SK-N-SH (cell line): ENCODE measurements around the gene HRH2. TPM values are rescaled to one million over a fixed set of nuclear protein-coding genes. Genes with fewer than 3 reads are reported as not detected.

ENCODE experiments used
- CTCF ChIA-PET: fragments of 300-600, 350-600 bp; formaldehyde crosslinking; extraction: SDS; loops from one replicate; lab custom pipeline; 2021; lab: Yijun Ruan, JAX
- POLR2A ChIA-PET: fragments of 350-600 bp; sonication (Branson Sonifier 250); formaldehyde crosslinking; extraction: SDS; loops from one replicate; lab custom pipeline; 2020; ENCODE audit warnings: antibody characterized with exemption, inconsistent platforms; lab: Yijun Ruan, JAX
- DNase-seq: peaks from one replicate; pipeline ENCODE4 v3.0.0; 2012
- H2AFZ ChIP-seq: fragments of 200-600 bp; sonication (generic); 2 replicates; pipeline ENCODE4 v1.8.1; 2016; ENCODE audit warnings: antibody characterized with exemption, mild to moderate bottlenecking, low read depth
- H3F3A ChIP-seq: fragments of 200-600 bp; sonication (generic); replicated peaks from 2 replicates; pipeline ENCODE3; 2016; ENCODE audit warnings: antibody characterized with exemption, mild to moderate bottlenecking; ENCODE audit not compliant: insufficient read depth
- H3K27ac ChIP-seq, 2 experiments: fragments of 200-500 bp in 1 of 2; fragments of 200-600 bp in 1 of 2; sonication (Bioruptor generic) in 1 of 2; sonication (generic), shearing (Covaris generic) in 1 of 2; 2 replicates each; pipeline versions ENCODE4 v1.5.1 to v1.6.1; 2014 to 2016; ENCODE audit warnings: low read depth in 2 of 2, inconsistent platforms in 1 of 2, low read length in 1 of 2, mild to moderate bottlenecking in 1 of 2, mixed read lengths in 1 of 2
- H3K27me3 ChIP-seq: fragments of 200-600 bp; sonication (generic), shearing (Covaris generic); 2 replicates; pipeline ENCODE4 v1.6.1; 2016; ENCODE audit warnings: mixed run types; ENCODE audit not compliant: insufficient read depth
- H3K36me3 ChIP-seq, 2 experiments: fragments of 200-500 bp in 1 of 2; fragments of 200-600 bp in 1 of 2; sonication (Bioruptor generic) in 1 of 2; sonication (generic) in 1 of 2; replicated peaks in 1 of 2; 2 replicates each; pipeline versions ENCODE3 to v1.5.1; 2014 to 2016; ENCODE audit warnings: low read length in 1 of 2, mild to moderate bottlenecking in 1 of 2; ENCODE audit not compliant: insufficient read depth in 2 of 2, control insufficient read depth in 1 of 2
- H3K4me1 ChIP-seq, 2 experiments: fragments of 200-500 bp in 1 of 2; fragments of 200-600 bp in 1 of 2; sonication (Bioruptor generic) in 1 of 2; sonication (generic), shearing (Covaris generic) in 1 of 2; 2 replicates each; pipeline versions ENCODE4 v1.5.1 to v1.6.1; 2014 to 2016; ENCODE audit warnings: low read depth in 1 of 2, low read length in 1 of 2, mixed run types in 1 of 2; ENCODE audit not compliant: insufficient read depth in 2 of 2, control insufficient read depth in 1 of 2
- H3K4me2 ChIP-seq: fragments of 200-600 bp; sonication (generic), shearing (Covaris generic); 2 replicates; pipeline ENCODE4 v1.6.1; 2017; ENCODE audit warnings: mixed run types
- H3K4me3 ChIP-seq, 2 experiments: fragments of 200-500 bp in 1 of 2; fragments of 200-600 bp in 1 of 2; sonication (Bioruptor generic) in 1 of 2; sonication (generic), shearing (Covaris generic) in 1 of 2; 2 replicates each; pipeline versions ENCODE4 v1.5.1 to v1.8.1; 2014 to 2016; ENCODE audit warnings: low read depth in 2 of 2, inconsistent platforms in 1 of 2, low read length in 1 of 2, mild to moderate bottlenecking in 1 of 2, mixed read lengths in 1 of 2, moderate library complexity in 1 of 2
- H3K79me2 ChIP-seq: fragments of 200-600 bp; sonication (generic); 2 replicates; pipeline ENCODE4 v1.8.1; 2017; ENCODE audit warnings: mild to moderate bottlenecking; ENCODE audit not compliant: insufficient read depth
- H3K9ac ChIP-seq: fragments of 200-600 bp; sonication (generic); 2 replicates; pipeline ENCODE4 v1.6.1; 2017; ENCODE audit warnings: mixed run types
- H3K9me2 ChIP-seq: fragments of 200-600 bp; sonication (generic); 2 replicates; pipeline ENCODE4 v1.6.1; 2017; ENCODE audit warnings: mixed run types
- H3K9me3 ChIP-seq: fragments of 200-600 bp; sonication (generic); 2 replicates; pipeline ENCODE4 v1.6.1; 2017; ENCODE audit warnings: mixed run types, mild to moderate bottlenecking, moderate library complexity
- H4K20me1 ChIP-seq: fragments of 200-600 bp; sonication (generic); 2 replicates; pipeline ENCODE4 v1.6.1; 2017; ENCODE audit warnings: mild to moderate bottlenecking, mixed run types; ENCODE audit not compliant: insufficient read depth
- FOXJ3 ChIP-seq: sonication (generic); formaldehyde crosslinking; IDR thresholded peaks from 2 replicates; pipeline ENCODE4 v1.5.1; 2020; ENCODE audit warnings: mild to moderate bottlenecking, missing genetic modification reagents
- GABPA ChIP-seq: IDR thresholded peaks from 2 replicates; pipeline ENCODE4 v1.4.0; 2012; ENCODE audit warnings: low read depth, mild to moderate bottlenecking
- JUND ChIP-seq: IDR thresholded peaks from 2 replicates; pipeline ENCODE4 v1.4.0; 2012
- MAX ChIP-seq: IDR thresholded peaks from 2 replicates; pipeline ENCODE4 v1.4.0; 2012; ENCODE audit warnings: low read depth
- MEF2A ChIP-seq: IDR thresholded peaks from 2 replicates; pipeline ENCODE4 v1.4.0; 2012; ENCODE audit warnings: low read depth, borderline replicate concordance
- MXI1 ChIP-seq: IDR thresholded peaks from 2 replicates; pipeline ENCODE4 v1.6.1; 2012; ENCODE audit warnings: mild to moderate bottlenecking, low read depth, low read length, improper control_type of control experiment
- NFIC ChIP-seq: IDR thresholded peaks from 2 replicates; pipeline ENCODE4 v1.4.0; 2012; ENCODE audit warnings: borderline replicate concordance
- NRF1 ChIP-seq: IDR thresholded peaks from 2 replicates; pipeline ENCODE4 v1.6.1; 2012; ENCODE audit warnings: low read depth, mild to moderate bottlenecking, low read length
- RAD21 ChIP-seq: IDR thresholded peaks from 2 replicates; pipeline ENCODE4 v1.6.1; 2012; ENCODE audit warnings: mild to moderate bottlenecking, low read length
- RXRA ChIP-seq: IDR thresholded peaks from 2 replicates; pipeline ENCODE4 v1.4.0; 2012; ENCODE audit warnings: low read depth, mild to moderate bottlenecking, borderline replicate concordance
- TCF12 ChIP-seq: IDR thresholded peaks from 2 replicates; pipeline ENCODE4 v1.4.0; 2012
- YY1 ChIP-seq: IDR thresholded peaks from 2 replicates; pipeline ENCODE4 v1.4.0; 2012; ENCODE audit warnings: low read depth, mild to moderate bottlenecking
- ZBTB33 ChIP-seq: IDR thresholded peaks from 2 replicates; pipeline ENCODE4 v1.4.0; 2012; ENCODE audit warnings: low read depth, borderline replicate concordance
- WGBS: methylation state at CpG from one replicate; pipeline ENCODE4 v1.1.6; 2017; ENCODE audit warnings: low lambda C conversion rate; 5-methylcytosine and 5-hydroxymethylcytosine counted together
- polyA plus RNA-seq, 3 experiments: library from polyadenylated mRNA; depleted of rRNA; stranded (reverse); fragments of >200 nt; gene quantifications; 2 replicates each; pipeline ENCODE4 v1.2.3, GENCODE V29; 2012
- TF ChIP-seq, protein P1 (sequence below): fragments of 150-350 bp; IDR thresholded peaks from 2 replicates; pipeline ENCODE4 v1.6.1; 2016; ENCODE audit warnings: mild to moderate bottlenecking, low read depth, low read length
- TF ChIP-seq, protein P2 (sequence below): fragments of 200-600 bp; sonication (generic); IDR thresholded peaks from 2 replicates; pipeline ENCODE4 v1.6.1; 2017; ENCODE audit warnings: antibody characterized with exemption, mild to moderate bottlenecking, moderate library complexity

Gene HRH2
- polyA plus RNA-seq, 1 of the 3 experiments (the other 2 are of a cell fraction) = 0.08 TPM

- ChIA-PET CTCF (interaction anchor here (1.0 to 10.1 kb wide), 3 partner anchors 9 to 175 kb away, joined by 4 to 57 read pairs (median 9); no protein-coding TSS in a partner anchor), POLR2A (no interaction called here)
- Histone ChIP-seq H3K27me3 (no peaks in the 10 kb centered on the region), H3K4me1 (peaks cover 0 to 9% of the 10 kb centered on the region in 2 experiments; a peak in 1 of 4 replicates), H3K79me2 (no peaks in the 10 kb centered on the region), H3K4me2 (no peak overlapping the region), H3K36me3 (no peaks in the 10 kb centered on the region), H3K27ac (no peak overlapping the region), H3K9ac (no peak overlapping the region), H3K9me2 (no peaks in the 10 kb centered on the region), H3K4me3 (no peak overlapping the region), H4K20me1 (no peaks in the 10 kb centered on the region), H2AFZ (no peak overlapping the region), H3K9me3 (no peaks in the 10 kb centered on the region), H3F3A (no peaks in the 10 kb centered on the region)
- WGBS = 50% methylated on average over 10 of the region's 13 CpGs
- TF ChIP-seq ZBTB33 = no peak
- no peak for TF ChIP-seq MEF2A
- TF ChIP-seq JUND = no peak
- TF ChIP-seq, protein P1, sequence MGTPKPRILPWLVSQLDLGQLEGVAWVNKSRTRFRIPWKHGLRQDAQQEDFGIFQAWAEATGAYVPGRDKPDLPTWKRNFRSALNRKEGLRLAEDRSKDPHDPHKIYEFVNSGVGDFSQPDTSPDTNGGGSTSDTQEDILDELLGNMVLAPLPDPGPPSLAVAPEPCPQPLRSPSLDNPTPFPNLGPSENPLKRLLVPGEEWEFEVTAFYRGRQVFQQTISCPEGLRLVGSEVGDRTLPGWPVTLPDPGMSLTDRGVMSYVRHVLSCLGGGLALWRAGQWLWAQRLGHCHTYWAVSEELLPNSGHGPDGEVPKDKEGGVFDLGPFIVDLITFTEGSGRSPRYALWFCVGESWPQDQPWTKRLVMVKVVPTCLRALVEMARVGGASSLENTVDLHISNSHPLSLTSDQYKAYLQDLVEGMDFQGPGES = no peak
- TF ChIP-seq GABPA = no peak
- no peak for TF ChIP-seq RAD21
- no peak for TF ChIP-seq TCF12
- no peak for TF ChIP-seq MAX
- no peak for TF ChIP-seq NFIC
- no peak for TF ChIP-seq FOXJ3
- TF ChIP-seq MXI1 = no peak
- TF ChIP-seq, protein P2, sequence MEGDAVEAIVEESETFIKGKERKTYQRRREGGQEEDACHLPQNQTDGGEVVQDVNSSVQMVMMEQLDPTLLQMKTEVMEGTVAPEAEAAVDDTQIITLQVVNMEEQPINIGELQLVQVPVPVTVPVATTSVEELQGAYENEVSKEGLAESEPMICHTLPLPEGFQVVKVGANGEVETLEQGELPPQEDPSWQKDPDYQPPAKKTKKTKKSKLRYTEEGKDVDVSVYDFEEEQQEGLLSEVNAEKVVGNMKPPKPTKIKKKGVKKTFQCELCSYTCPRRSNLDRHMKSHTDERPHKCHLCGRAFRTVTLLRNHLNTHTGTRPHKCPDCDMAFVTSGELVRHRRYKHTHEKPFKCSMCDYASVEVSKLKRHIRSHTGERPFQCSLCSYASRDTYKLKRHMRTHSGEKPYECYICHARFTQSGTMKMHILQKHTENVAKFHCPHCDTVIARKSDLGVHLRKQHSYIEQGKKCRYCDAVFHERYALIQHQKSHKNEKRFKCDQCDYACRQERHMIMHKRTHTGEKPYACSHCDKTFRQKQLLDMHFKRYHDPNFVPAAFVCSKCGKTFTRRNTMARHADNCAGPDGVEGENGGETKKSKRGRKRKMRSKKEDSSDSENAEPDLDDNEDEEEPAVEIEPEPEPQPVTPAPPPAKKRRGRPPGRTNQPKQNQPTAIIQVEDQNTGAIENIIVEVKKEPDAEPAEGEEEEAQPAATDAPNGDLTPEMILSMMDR = no peak
- no peak for TF ChIP-seq RXRA
- no peak for TF ChIP-seq NRF1
- no peak for TF ChIP-seq YY1
- DNase-seq = no peak
These were observed 51.5 kb downstream of the HRH2 start for GRCh38 chr5:175709276-175709781.
